ENCODE results near the gene COL13A1. TPM values are rescaled to one million over a fixed set of nuclear protein-coding genes. Genes with fewer than 3 reads are reported as not detected.

COL13A1 gene
- total RNA-seq, 1 experiment from 2014 or later: 5.9 TPM

DNA sequence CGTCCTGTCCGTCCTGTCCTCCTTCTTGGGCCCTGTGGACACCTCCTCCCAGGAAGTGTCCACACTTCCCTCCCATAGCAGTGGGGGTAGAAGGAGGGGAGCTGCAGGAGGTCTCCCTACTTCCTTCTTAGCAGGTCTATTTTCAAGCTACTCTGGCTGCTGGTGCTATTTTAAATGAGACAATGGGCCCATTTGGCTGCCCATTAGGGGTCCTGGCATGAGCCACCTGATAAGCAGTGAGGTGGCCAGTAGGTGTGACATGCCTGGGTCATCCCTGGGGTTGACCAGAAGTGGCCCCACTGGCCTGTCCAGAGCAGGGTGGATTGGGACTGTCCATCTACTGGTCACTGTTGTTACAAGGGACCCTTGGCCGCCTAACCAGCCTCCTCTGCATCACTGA lies 75.2 kb downstream of the COL13A1 start (continued):
- TF ChIP-seq, protein P1, sequence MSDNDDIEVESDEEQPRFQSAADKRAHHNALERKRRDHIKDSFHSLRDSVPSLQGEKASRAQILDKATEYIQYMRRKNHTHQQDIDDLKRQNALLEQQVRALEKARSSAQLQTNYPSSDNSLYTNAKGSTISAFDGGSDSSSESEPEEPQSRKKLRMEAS (IDR thresholded peaks at IDR 0.05): no peak
- no peak for TF ChIP-seq RAD21 (IDR thresholded peaks at IDR 0.05; ENCODE audit: low read depth)
- TF ChIP-seq ZFX (IDR thresholded peaks at IDR 0.05): no peak
- no peak for TF ChIP-seq SP1 (IDR thresholded peaks at IDR 0.05; ENCODE audit: low read depth)

DNA sequence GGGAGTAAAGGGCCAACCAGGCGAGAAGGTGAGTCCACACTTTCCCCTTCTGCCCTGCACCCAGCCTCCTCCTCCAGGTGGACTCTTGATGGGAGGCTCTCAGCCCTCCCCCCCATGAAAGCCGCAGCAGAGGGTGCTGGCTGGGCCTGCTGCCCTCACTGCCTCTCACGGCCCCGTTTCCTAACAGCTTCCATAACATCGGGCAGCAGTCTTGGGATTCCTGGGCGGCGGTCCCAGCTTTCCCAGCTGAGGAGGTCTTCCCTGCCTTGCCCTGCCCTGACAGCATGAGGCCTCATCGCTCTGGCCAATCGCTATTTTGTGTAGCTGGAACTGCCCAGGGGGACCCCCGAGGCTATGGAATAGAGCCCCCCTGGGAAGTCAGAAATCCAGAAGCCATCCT lies 76.3 kb downstream of the COL13A1 start:
- no peaks in the 10 kb centered on the region for H3K79me2 ChIP-seq (ENCODE audit: insufficient read depth, low read length)
- no peaks in the 10 kb centered on the region for H3K36me3 ChIP-seq (ENCODE audit: control insufficient read depth in 1 of 2, insufficient read depth in 2 of 2, low read length in 2 of 2)
- RAD21 ChIA-PET (ENCODE audit: low non-redundant PET in 1 of 2, low total read pairs in 2 of 2, uncharacterized antibody in 2 of 2, unreplicated experiment in 2 of 2): no interaction called here
- intact Hi-C loops (cut with micrococcal nuclease): no loop called here
- no peak overlapping the region for H3K4me2 ChIP-seq (ENCODE audit: low read length)
- peaks cover 0 to 9% of the 10 kb centered on the region in 2 experiments; a peak in 2 of 4 replicates for H3K4me1 ChIP-seq (ENCODE audit: control insufficient read depth in 1 of 2, insufficient read depth in 2 of 2, low read length in 2 of 2)
- H3K9me2 ChIP-seq (ENCODE audit: insufficient read depth): no peaks in the 10 kb centered on the region
- no peaks in the 10 kb centered on the region for H4K20me1 ChIP-seq (ENCODE audit: insufficient read depth)
- CTCF ChIA-PET: no interaction called here
- DNase-seq (ENCODE audit: low read depth, low spot score): no peak
- no peak overlapping the region for H3K4me3 ChIP-seq (replicated peaks in 1 of 2; ENCODE audit: low read depth in 1 of 2, low read length in 2 of 2)
- H3K9me3 ChIP-seq (ENCODE audit: control insufficient read depth in 1 of 2, insufficient read depth in 1 of 2, low read depth in 1 of 2, low read length in 2 of 2): no peaks in the 10 kb centered on the region
- TF ChIP-seq POLR2A (IDR thresholded peaks at IDR 0.05; ENCODE audit: borderline replicate concordance, extremely low read depth, insufficient read depth, insufficient read length) (no peak), ZFX (IDR thresholded peaks at IDR 0.05) (no peak), EZH2phosphoT487 (IDR thresholded peaks at IDR 0.05; ENCODE audit: borderline replicate concordance) (no peak), EZH2 (IDR thresholded peaks at IDR 0.05) (no peak), EGR1 (IDR thresholded peaks at IDR 0.05; ENCODE audit: low read depth) (no peak), ELF1 (IDR thresholded peaks at IDR 0.05; ENCODE audit: borderline replicate concordance, low read depth) (no peak), CEBPB (IDR thresholded peaks at IDR 0.05; ENCODE audit: low read depth) (no peak), SIN3A (IDR thresholded peaks at IDR 0.05; ENCODE audit: low read depth) (no peak), FOSL1 (IDR thresholded peaks at IDR 0.05; ENCODE audit: low read depth) (no peak), RAD21 (IDR thresholded peaks at IDR 0.05; ENCODE audit: low read depth) (no peak), YY1 (IDR thresholded peaks at IDR 0.05; ENCODE audit: extremely low read depth, insufficient replicate concordance, low read depth, low read length) (no peak), ZNF274 (IDR thresholded peaks at IDR 0.05; ENCODE audit: low read depth, low read length) (no peak), SP1 (IDR thresholded peaks at IDR 0.05; ENCODE audit: low read depth) (no peak), CBX3 (IDR thresholded peaks at IDR 0.05; ENCODE audit: low read depth) (no peak)
- TF ChIP-seq, protein P2, sequence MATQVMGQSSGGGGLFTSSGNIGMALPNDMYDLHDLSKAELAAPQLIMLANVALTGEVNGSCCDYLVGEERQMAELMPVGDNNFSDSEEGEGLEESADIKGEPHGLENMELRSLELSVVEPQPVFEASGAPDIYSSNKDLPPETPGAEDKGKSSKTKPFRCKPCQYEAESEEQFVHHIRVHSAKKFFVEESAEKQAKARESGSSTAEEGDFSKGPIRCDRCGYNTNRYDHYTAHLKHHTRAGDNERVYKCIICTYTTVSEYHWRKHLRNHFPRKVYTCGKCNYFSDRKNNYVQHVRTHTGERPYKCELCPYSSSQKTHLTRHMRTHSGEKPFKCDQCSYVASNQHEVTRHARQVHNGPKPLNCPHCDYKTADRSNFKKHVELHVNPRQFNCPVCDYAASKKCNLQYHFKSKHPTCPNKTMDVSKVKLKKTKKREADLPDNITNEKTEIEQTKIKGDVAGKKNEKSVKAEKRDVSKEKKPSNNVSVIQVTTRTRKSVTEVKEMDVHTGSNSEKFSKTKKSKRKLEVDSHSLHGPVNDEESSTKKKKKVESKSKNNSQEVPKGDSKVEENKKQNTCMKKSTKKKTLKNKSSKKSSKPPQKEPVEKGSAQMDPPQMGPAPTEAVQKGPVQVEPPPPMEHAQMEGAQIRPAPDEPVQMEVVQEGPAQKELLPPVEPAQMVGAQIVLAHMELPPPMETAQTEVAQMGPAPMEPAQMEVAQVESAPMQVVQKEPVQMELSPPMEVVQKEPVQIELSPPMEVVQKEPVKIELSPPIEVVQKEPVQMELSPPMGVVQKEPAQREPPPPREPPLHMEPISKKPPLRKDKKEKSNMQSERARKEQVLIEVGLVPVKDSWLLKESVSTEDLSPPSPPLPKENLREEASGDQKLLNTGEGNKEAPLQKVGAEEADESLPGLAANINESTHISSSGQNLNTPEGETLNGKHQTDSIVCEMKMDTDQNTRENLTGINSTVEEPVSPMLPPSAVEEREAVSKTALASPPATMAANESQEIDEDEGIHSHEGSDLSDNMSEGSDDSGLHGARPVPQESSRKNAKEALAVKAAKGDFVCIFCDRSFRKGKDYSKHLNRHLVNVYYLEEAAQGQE (IDR thresholded peaks at IDR 0.05; ENCODE audit: low read depth): no peak
- POLR2A ChIA-PET: no interaction called here
- no peak overlapping the region for H3K9ac ChIP-seq (ENCODE audit: low read length)
- H3K27ac ChIP-seq (ENCODE audit: low read depth, low read length): no peak overlapping the region
- BruUV-seq (replicated peaks): no TSS peak
- no peak for ATAC-seq
- no peak overlapping the region for H2AFZ ChIP-seq (ENCODE audit: low read depth, low read length, poor library complexity, severe bottlenecking)
- no peaks in the 10 kb centered on the region for H3K27me3 ChIP-seq (ENCODE audit: insufficient read depth, low read length)
